Right cardiac atrium (tissue), 5 donors: Measurements from ENCODE around the gene SEMA3A. TPM values are rescaled to one million over a fixed set of nuclear protein-coding genes. Genes with fewer than 3 reads are reported as not detected.

Experiments used
- ATAC-seq, 2 donors: fragments of 200-7000 bp; cut with Tn5 transposase; one replicate each; pipeline versions ENCODE4 v1.8.0 to v1.9.1; 2020; ENCODE audit warnings: moderate library complexity in 2 of 2, mild to moderate bottlenecking in 1 of 2
- DNase-seq, 3 donors: peaks; one replicate each; pipeline ENCODE4 v3.0.0-alpha.2; 2020
- H3K27ac ChIP-seq: one replicate; pipeline ENCODE4 v1.5.1; 2013; ENCODE audit warnings: mild to moderate bottlenecking, low read length, control low read depth, moderate library complexity
- H3K27me3 ChIP-seq: one replicate; pipeline ENCODE4 v1.6.1; 2013; ENCODE audit not compliant: control insufficient read depth, insufficient read depth
- H3K4me1 ChIP-seq: one replicate; pipeline ENCODE4 v1.6.1; 2013; ENCODE audit warnings: low read length; ENCODE audit not compliant: control insufficient read depth, insufficient read depth
- H3K4me3 ChIP-seq: one replicate; pipeline ENCODE4 v1.5.1; 2013; ENCODE audit warnings: low read length, control low read depth
- H3K9me3 ChIP-seq: one replicate; pipeline ENCODE4 v1.6.1; 2013; ENCODE audit warnings: low read length; ENCODE audit not compliant: control insufficient read depth
- WGBS: extraction: QIAGEN DNeasy Blood & Tissue Kit; methylation state at CpG from one replicate; pipeline ENCODE4 v1.1.7; 2013; 5-methylcytosine and 5-hydroxymethylcytosine counted together
- intact Hi-C, 4 donors: fragments of 100-400 bp; cut with DNase I; formaldehyde crosslinking; loops; one replicate each; pipeline versions ENCODE4 v1.11.0 to v1.14.0; 2022 to 2023
- polyA plus RNA-seq: library from polyadenylated mRNA; stranded (reverse); fragments of 200-250 nt; gene quantifications from one replicate; pipeline ENCODE4 v1.2.3, GENCODE V29; 2013
- total RNA-seq, 4 donors: library from RNA; stranded (reverse); fragmentation: NEBNext Ultra II Directional; extraction: Animal tissue kit (Norgen Biotek cat#: 25700); gene quantifications; one replicate each; pipeline ENCODE4 v1.2.1, GENCODE V29; 2021
- donor health status: healthy with polysubstance abuse.
- donor health status: DM: no; HTN: yes; CAD: no.
- donor health status: DM: no; HTN: no; CAD: no.
- donor health status: DM: no; HTN: yes; CAD: no; lungs with severe emphysema.
- donor health status: DM: yes; HTN: yes; CAD: no.

Gene SEMA3A
- total and polyA plus RNA-seq, 5 donors: 1.2 to 22.4 (median 10.0) TPM

- Histone ChIP-seq H3K27ac (no peak overlapping the region), H3K4me1 (no peaks in the 10 kb centered on the region), H3K27me3 (no peaks in the 10 kb centered on the region), H3K4me3 (no peak overlapping the region), H3K9me3 (no peaks in the 10 kb centered on the region)
- ATAC-seq (no peak), DNase-seq (no peak)
- intact Hi-C loops: loop anchor here in 1 of 4 donors (10.0 kb wide), 1 partner anchor 1095 kb away; no protein-coding TSS in a partner anchor
- WGBS: 92% methylated on average over 2 of the region's 2 CpGs
These were observed 264.3 kb downstream of the SEMA3A start for GRCh38 chr7:83930262-83930661.

GRCh38 chr7:83925860-83926259 lies 268.7 kb downstream of the SEMA3A start:
- ATAC-seq (no peak), DNase-seq (no peak)
- H3K27me3 ChIP-seq: no peaks in the 10 kb centered on the region
- no peak overlapping the region for H3K27ac ChIP-seq
- no peaks in the 10 kb centered on the region for H3K4me1 ChIP-seq
- no peaks in the 10 kb centered on the region for H3K9me3 ChIP-seq
- H3K4me3 ChIP-seq: no peak overlapping the region
- intact Hi-C loops: no loop called here
- WGBS: 52% methylated on average over 1 of the region's 1 CpG

GRCh38 chr7:83921941-83922607 lies 272.5 kb downstream of the SEMA3A start:
- WGBS: 38% methylated on average over 4 of the region's 4 CpGs
- intact Hi-C loops: no loop called here
- Histone ChIP-seq H3K4me1 (no peaks in the 10 kb centered on the region), H3K9me3 (no peaks in the 10 kb centered on the region), H3K27ac (no peak overlapping the region), H3K27me3 (no peaks in the 10 kb centered on the region), H3K4me3 (no peak overlapping the region)
- DNase-seq (no peak), ATAC-seq (no peak)

GRCh38 chr7:83921271-83921940 lies 273.2 kb downstream of the SEMA3A start:
- intact Hi-C loops: no loop called here
- Histone ChIP-seq H3K27ac (no peak overlapping the region), H3K27me3 (no peaks in the 10 kb centered on the region), H3K4me3 (no peak overlapping the region), H3K9me3 (no peaks in the 10 kb centered on the region), H3K4me1 (no peaks in the 10 kb centered on the region)
- WGBS: 36% methylated on average over 1 of the region's 1 CpG
- DNase-seq (no peak), ATAC-seq (no peak)

- Histone ChIP-seq H3K4me1 (no peaks in the 10 kb centered on the region), H3K27me3 (no peaks in the 10 kb centered on the region), H3K27ac (no peak overlapping the region), H3K9me3 (no peaks in the 10 kb centered on the region), H3K4me3 (no peak overlapping the region)
- DNase-seq (no peak), ATAC-seq (no peak)
- WGBS: 51% methylated on average over 1 of the region's 1 CpG
- intact Hi-C loops: no loop called here
These were observed 276.4 kb downstream of the SEMA3A start for GRCh38 chr7:83918142-83918541.

- H3K27me3 ChIP-seq: no peaks in the 10 kb centered on the region
- H3K4me3 ChIP-seq: no peak overlapping the region
- H3K9me3 ChIP-seq: no peaks in the 10 kb centered on the region
- intact Hi-C loops: no loop called here
- H3K4me1 ChIP-seq: no peaks in the 10 kb centered on the region
- H3K27ac ChIP-seq: no peak overlapping the region
- no peak for ATAC-seq
- DNase-seq: no peak
These were observed 281.4 kb downstream of the SEMA3A start for GRCh38 chr7:83913174-83913573.

GRCh38 chr7:83908526-83908925 lies 286.1 kb downstream of the SEMA3A start:
- Histone ChIP-seq H3K27ac (no peak overlapping the region), H3K9me3 (no peaks in the 10 kb centered on the region), H3K4me3 (no peak overlapping the region), H3K27me3 (no peaks in the 10 kb centered on the region), H3K4me1 (no peaks in the 10 kb centered on the region)
- 76% methylated on average over 2 of the region's 2 CpGs for WGBS
- DNase-seq: no peak
- ATAC-seq: no peak
- intact Hi-C loops: no loop called here
